Tibial nerve (tissue), 4 donors: ENCODE measurements around the gene SLC26A3. TPM values are rescaled to one million over a fixed set of nuclear protein-coding genes. Genes with fewer than 3 reads are reported as not detected.

Experiments
- DNase-seq, 2 donors: peaks; one replicate each; pipeline ENCODE4 v3.0.0-alpha.2; 2019; ENCODE audit warnings: low spot score in 2 of 2
- H3K27ac ChIP-seq, 4 donors: fragments of 200-600 bp; sonication (generic) in 3 of 4; one replicate each; pipeline ENCODE4 v1.5.1; 2017 to 2019; ENCODE audit warnings: mild to moderate bottlenecking in 1 of 4
- H3K27me3 ChIP-seq, 2 donors: fragments of 200-600 bp; sonication (generic) in 1 of 2; one replicate each; pipeline versions ENCODE4 v1.5.1 to v1.6.0; 2017 to 2019
- H3K36me3 ChIP-seq, 3 donors: fragments of 200-600 bp; sonication (generic); one replicate each; pipeline ENCODE4 v1.5.1; 2018 to 2019
- H3K4me1 ChIP-seq, 4 donors: fragments of 200-600 bp; sonication (generic) in 3 of 4; one replicate each; pipeline ENCODE4 v1.5.1; 2017 to 2019
- H3K4me3 ChIP-seq, 4 donors: fragments of 200-600 bp; sonication (generic) in 3 of 4; one replicate each; pipeline ENCODE4 v1.5.1; 2017 to 2019; ENCODE audit warnings: mild to moderate bottlenecking in 1 of 4, moderate library complexity in 1 of 4
- H3K9me3 ChIP-seq, 4 donors: fragments of 200-600 bp; sonication (generic) in 3 of 4; one replicate each; pipeline ENCODE4 v1.5.1; 2017 to 2019
- CTCF ChIP-seq, 5 experiments: fragments of 200-600 bp in 3 of 5; fragments of 450-650 bp in 2 of 5; sonication (generic) in 3 of 5; IDR thresholded peaks; one replicate each; pipeline ENCODE4 v1.5.1; 2016 to 2019; ENCODE audit warnings: antibody characterized with exemption in 5 of 5, mild to moderate bottlenecking in 3 of 5, moderate library complexity in 2 of 5
- EP300 ChIP-seq, 2 donors: sonication (generic); formaldehyde crosslinking; IDR thresholded peaks; one replicate each; pipeline ENCODE4 v1.6.1; 2017; ENCODE audit warnings: antibody characterized with exemption in 2 of 2, mild to moderate bottlenecking in 1 of 2
- POLR2A ChIP-seq, 2 donors: fragments of 450-650 bp; IDR thresholded peaks; one replicate each; pipeline ENCODE4 v1.6.1; 2017; ENCODE audit warnings: antibody characterized with exemption in 2 of 2, mild to moderate bottlenecking in 2 of 2, moderate library complexity in 2 of 2
- WGBS, 2 donors: methylation state at CpG; one replicate each; pipeline ENCODE4 v1.1.5; 2018; 5-methylcytosine and 5-hydroxymethylcytosine counted together
- total RNA-seq, 4 donors: library from RNA; depleted of rRNA; stranded (reverse); fragments of >200 nt; gene quantifications; one replicate each; pipeline ENCODE4 v1.1.0, GENCODE V29; 2016

The SLC26A3 gene
- total RNA-seq, 4 donors from 2014 or later, result not detected

GRCh38 chr7:107828540-107828939, 25.5 kb upstream of the SLC26A3 start:
- no peak for TF ChIP-seq EP300 (IDR thresholded peaks at IDR 0.05)
- TF ChIP-seq CTCF (IDR thresholded peaks at IDR 0.05), result no peak
- TF ChIP-seq POLR2A (IDR thresholded peaks at IDR 0.05), result no peak
- no peaks in the 10 kb centered on the region for H3K4me1 ChIP-seq
- WGBS, 2 donors, result 86 to 92% methylated on average over 4 of the region's 4 CpGs
- no peak overlapping the region for H3K4me3 ChIP-seq
- H3K27me3 ChIP-seq, result no peaks in the 10 kb centered on the region
- H3K27ac ChIP-seq, result no peak overlapping the region
- no peaks in the 10 kb centered on the region for H3K36me3 ChIP-seq
- peaks cover 0 to 8% (median 0%) of the 10 kb centered on the region in 4 donors for H3K9me3 ChIP-seq
- DNase-seq, result no peak

- Histone ChIP-seq H3K27ac (no peak overlapping the region), H3K9me3 (peaks cover 0 to 8% (median 0%) of the 10 kb centered on the region in 4 donors), H3K36me3 (no peaks in the 10 kb centered on the region), H3K4me1 (no peaks in the 10 kb centered on the region), H3K27me3 (no peaks in the 10 kb centered on the region), H3K4me3 (no peak overlapping the region)
- WGBS, 2 donors, result 59 to 71% methylated on average over 2 of the region's 2 CpGs
- DNase-seq, result no peak
- TF ChIP-seq EP300 (IDR thresholded peaks at IDR 0.05), result no peak
- no peak for TF ChIP-seq POLR2A (IDR thresholded peaks at IDR 0.05)
- TF ChIP-seq CTCF (IDR thresholded peaks at IDR 0.05), result no peak
Observed at GRCh38 chr7:107827501-107827900, 24.5 kb upstream of the SLC26A3 start.

GRCh38 chr7:107826451-107826850, 23.4 kb upstream of the SLC26A3 start:
- TF ChIP-seq POLR2A (IDR thresholded peaks at IDR 0.05) (no peak), EP300 (IDR thresholded peaks at IDR 0.05) (no peak), CTCF (IDR thresholded peaks at IDR 0.05) (no peak)
- Histone ChIP-seq H3K36me3 (no peaks in the 10 kb centered on the region), H3K27ac (no peak overlapping the region), H3K27me3 (no peaks in the 10 kb centered on the region), H3K4me3 (no peak overlapping the region), H3K4me1 (no peaks in the 10 kb centered on the region), H3K9me3 (peaks cover 0 to 8% (median 0%) of the 10 kb centered on the region in 4 donors)
- 78 to 79% methylated on average over 2 of the region's 2 CpGs for WGBS, 2 donors
- DNase-seq, result no peak

GRCh38 chr7:107824858-107825257, 21.8 kb upstream of the SLC26A3 start:
- 70 to 78% methylated on average over 1 of the region's 1 CpG for WGBS, 2 donors
- H3K4me3 ChIP-seq, result no peak overlapping the region
- TF ChIP-seq POLR2A (IDR thresholded peaks at IDR 0.05), result no peak
- no peak for TF ChIP-seq EP300 (IDR thresholded peaks at IDR 0.05)
- TF ChIP-seq CTCF (IDR thresholded peaks at IDR 0.05), result no peak

GRCh38 chr7:107818622-107819021, 15.6 kb upstream of the SLC26A3 start:
- 61 to 64% methylated on average over 2 of the region's 2 CpGs for WGBS, 2 donors
- Histone ChIP-seq H3K9me3 (no peaks in the 10 kb centered on the region), H3K36me3 (no peaks in the 10 kb centered on the region), H3K27me3 (no peaks in the 10 kb centered on the region), H3K27ac (no peak overlapping the region), H3K4me3 (no peak overlapping the region), H3K4me1 (no peaks in the 10 kb centered on the region)
- TF ChIP-seq CTCF (IDR thresholded peaks at IDR 0.05) (no peak), POLR2A (IDR thresholded peaks at IDR 0.05) (no peak), EP300 (IDR thresholded peaks at IDR 0.05) (no peak)
- no peak for DNase-seq

More at GRCh38 chr7:107824858-107825257, 21.8 kb upstream of the SLC26A3 start:
- H3K27me3 ChIP-seq, result no peaks in the 10 kb centered on the region
- H3K27ac ChIP-seq, result no peak overlapping the region
- no peaks in the 10 kb centered on the region for H3K36me3 ChIP-seq
- no peak for DNase-seq
- H3K4me1 ChIP-seq, result no peaks in the 10 kb centered on the region
- peaks cover 0 to 8% (median 0%) of the 10 kb centered on the region in 4 donors for H3K9me3 ChIP-seq
